ENCODE results near the gene SLC43A2.

SLC43A2 gene

GRCh38 chr17:1647802-1648171 lies 19.2 kb upstream of the SLC43A2 start:
- Mint-ChIP-seq H3K27me3 (no peaks in the 10 kb centered on the region), H3K4me1 (ENCODE audit: low read depth) (peaks cover 54% of the 10 kb centered on the region), H3K4me3 (no peak overlapping the region), H3K36me3 (ENCODE audit: low read depth) (peaks cover 29% of the 10 kb centered on the region), H3K27ac (no peak overlapping the region), H3K9me3 (no peaks in the 10 kb centered on the region)
- DNase-seq = no peak

- Mint-ChIP-seq H3K4me1 (ENCODE audit: low read depth) (peaks cover 47% of the 10 kb centered on the region), H3K9me3 (no peaks in the 10 kb centered on the region), H3K36me3 (ENCODE audit: low read depth) (peaks cover 14% of the 10 kb centered on the region), H3K27me3 (no peaks in the 10 kb centered on the region), H3K4me3 (no peak overlapping the region), H3K27ac (no peak overlapping the region)
- DNase-seq = no peak
These were observed 17.7 kb upstream of the SLC43A2 start for GRCh38 chr17:1646199-1646875.

DNA sequence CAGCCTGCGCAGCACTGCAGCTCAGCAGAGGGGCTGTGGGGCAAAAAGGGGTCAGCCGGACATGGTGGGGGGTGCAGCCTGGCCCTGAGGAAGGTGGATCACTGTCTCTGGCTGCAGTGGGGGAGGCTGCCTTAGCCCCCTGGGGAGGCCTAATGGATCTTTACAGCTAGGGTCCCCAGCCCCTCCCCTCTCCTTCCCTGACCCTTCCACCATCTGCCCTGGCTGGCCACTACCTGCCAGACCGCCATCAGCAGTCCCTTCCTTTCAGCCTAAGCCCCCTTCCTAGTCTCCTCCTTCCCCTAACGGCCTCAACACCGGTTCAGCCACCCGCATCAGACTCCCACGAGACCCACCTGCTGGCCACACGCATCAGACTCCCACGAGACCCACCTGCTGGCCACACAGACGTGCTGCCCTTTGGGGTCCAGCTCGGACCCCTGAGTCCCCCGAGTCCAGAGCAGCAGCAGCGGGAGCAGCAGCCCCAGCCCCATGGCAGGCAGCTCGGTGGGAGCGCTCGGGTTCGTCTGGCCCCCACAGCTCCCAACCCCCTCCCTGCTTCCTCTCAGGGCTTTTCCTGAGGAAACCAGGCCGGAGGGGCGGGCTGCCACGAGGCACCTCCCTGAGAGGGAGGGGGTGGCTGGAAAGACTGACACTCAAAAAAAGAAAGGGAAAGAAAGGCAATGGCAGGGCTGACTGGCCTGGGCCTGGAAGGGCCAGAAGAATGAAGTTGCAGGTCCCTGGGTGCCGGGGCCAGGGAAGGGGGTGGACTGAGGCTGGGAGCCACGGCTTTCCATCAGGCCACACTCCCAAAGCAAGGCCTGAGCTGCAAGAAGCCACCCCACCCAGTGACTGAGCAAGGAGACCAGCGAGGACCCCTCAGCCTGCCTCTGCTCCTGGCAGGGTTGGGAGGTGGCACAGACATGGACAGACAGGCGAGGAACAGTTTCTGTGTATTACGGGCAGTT lies 16.9 kb upstream of the SLC43A2 start, which contains the start of gene SCARF1:
Gene SCARF1 (minus strand): TSS at position 526 of the 965 bp plus-strand sequence. CDS start 35 bp downstream, at position 491.
- DNase-seq = no peak
- Mint-ChIP-seq H3K27me3 (no peaks in the 10 kb centered on the region), H3K4me1 (ENCODE audit: low read depth) (peaks cover 40% of the 10 kb centered on the region), H3K36me3 (ENCODE audit: low read depth) (peaks cover 6% of the 10 kb centered on the region), H3K4me3 (peak within 1 kb of the TSS; percentile 75), H3K27ac (peak within 1 kb of the TSS; percentile 92), H3K9me3 (no peaks in the 10 kb centered on the region)

- peaks cover 33% of the 10 kb centered on the region for H3K4me1 Mint-ChIP-seq (ENCODE audit: low read depth)
These were observed 16.0 kb upstream of the SLC43A2 start for GRCh38 chr17:1644493-1645206.

DNA sequence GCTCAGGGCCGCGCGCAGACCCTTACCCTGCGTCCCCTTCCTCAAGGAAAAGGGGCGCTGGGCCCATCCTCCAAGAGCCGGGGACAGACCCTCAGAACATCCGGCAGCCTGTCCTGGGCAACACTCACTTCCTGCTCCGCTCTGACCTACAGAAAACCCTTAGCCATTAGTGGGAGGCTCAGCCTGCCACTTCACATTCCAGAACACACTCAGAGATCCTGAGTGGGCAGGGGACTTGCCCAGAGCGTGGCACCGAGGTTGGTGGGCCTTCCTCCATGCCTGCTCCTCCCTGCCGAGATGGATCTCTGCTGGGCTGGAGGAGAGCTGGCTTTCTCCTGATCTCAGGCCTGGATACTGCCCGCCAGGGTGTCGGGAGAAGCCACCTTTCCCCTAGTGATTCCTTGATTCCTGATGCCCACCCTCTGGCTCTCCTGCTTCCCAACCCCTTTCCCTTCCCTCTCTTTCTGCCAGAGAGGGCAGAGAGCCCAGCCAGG lies 15.4 kb upstream of the SLC43A2 start:
- H3K27me3 Mint-ChIP-seq = no peaks in the 10 kb centered on the region
- H3K9me3 Mint-ChIP-seq = no peaks in the 10 kb centered on the region
- peak overlapping the region; percentile 75 for H3K4me3 Mint-ChIP-seq
- no peaks in the 10 kb centered on the region for H3K36me3 Mint-ChIP-seq (ENCODE audit: low read depth)
- no peak for DNase-seq
- peaks cover 33% of the 10 kb centered on the region for H3K4me1 Mint-ChIP-seq (ENCODE audit: low read depth)
- peak overlapping the region; percentile 92 for H3K27ac Mint-ChIP-seq

More at GRCh38 chr17:1644493-1645206, 16.0 kb upstream of the SLC43A2 start:
- H3K27me3 Mint-ChIP-seq = no peaks in the 10 kb centered on the region
- no peaks in the 10 kb centered on the region for H3K9me3 Mint-ChIP-seq
- H3K4me3 Mint-ChIP-seq = peak overlapping the region; percentile 75
- H3K36me3 Mint-ChIP-seq (ENCODE audit: low read depth) = no peaks in the 10 kb centered on the region
- peak overlapping the region; percentile 92 for H3K27ac Mint-ChIP-seq
- peak; percentile 52 for DNase-seq

DNA sequence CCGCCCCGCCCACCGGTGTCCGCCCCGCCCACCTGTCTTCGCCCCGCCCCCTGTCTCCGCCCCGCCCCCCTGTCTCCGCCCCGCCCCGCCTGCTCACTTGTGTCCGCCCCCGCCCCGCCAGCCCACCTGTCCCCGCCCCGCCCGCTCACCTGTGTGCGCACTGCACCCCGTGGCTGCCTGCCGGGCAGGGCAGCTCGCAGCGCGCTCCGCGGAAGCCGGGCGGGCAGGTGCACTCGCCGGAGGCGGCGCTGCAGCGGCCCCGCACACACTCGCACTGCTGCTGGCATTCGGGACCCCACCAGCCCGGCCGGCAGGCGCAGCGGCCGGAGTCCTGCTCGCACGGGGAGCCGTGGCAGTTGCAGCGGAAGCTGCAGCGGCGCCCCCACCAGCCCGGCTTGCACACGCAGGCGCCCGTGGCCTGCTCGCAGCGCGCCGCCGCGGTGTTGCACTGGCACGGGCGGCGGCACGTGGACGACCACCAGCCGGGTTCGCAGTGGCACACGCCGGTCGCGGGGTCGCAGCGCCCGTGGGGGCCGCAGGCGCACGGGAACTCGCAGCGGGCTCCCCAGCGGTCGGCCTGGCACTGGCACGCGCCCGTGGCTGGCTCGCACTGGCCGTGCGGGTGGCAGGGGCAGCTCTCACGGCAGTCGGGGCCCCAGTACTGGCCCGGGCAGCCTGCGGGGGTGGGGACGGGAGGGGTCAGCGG lies 14.8 kb upstream of the SLC43A2 start:
- Mint-ChIP-seq H3K4me1 (ENCODE audit: low read depth) (peaks cover 33% of the 10 kb centered on the region), H3K27ac (no peak overlapping the region), H3K9me3 (no peaks in the 10 kb centered on the region), H3K27me3 (no peaks in the 10 kb centered on the region), H3K4me3 (peak overlapping the region; percentile 75), H3K36me3 (ENCODE audit: low read depth) (no peaks in the 10 kb centered on the region)
- peak; percentile 71 for DNase-seq

DNA sequence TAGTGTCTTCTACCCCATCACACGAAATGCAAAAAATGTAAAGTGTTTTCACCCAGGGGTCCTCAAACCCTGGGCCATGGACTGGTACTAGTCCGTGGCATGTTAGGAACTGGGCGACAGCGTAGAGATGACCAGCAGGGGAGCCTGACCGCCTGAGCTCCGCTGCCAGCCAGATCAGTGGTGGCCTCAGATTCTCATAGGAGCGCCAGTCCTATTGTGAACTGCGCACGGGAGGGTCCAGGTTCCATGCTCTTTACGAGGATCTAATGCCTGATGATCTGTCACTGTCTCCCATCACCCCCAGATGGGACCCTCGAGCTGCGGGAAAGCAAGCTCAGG lies 12.4 kb upstream of the SLC43A2 start:
- no peaks in the 10 kb centered on the region for H3K36me3 Mint-ChIP-seq (ENCODE audit: low read depth)
- no peak for DNase-seq
- no peak overlapping the region for H3K27ac Mint-ChIP-seq
- peaks cover 22% of the 10 kb centered on the region for H3K4me1 Mint-ChIP-seq (ENCODE audit: low read depth)
- no peaks in the 10 kb centered on the region for H3K27me3 Mint-ChIP-seq
- H3K9me3 Mint-ChIP-seq = no peaks in the 10 kb centered on the region
- H3K4me3 Mint-ChIP-seq = no peak overlapping the region

DNA sequence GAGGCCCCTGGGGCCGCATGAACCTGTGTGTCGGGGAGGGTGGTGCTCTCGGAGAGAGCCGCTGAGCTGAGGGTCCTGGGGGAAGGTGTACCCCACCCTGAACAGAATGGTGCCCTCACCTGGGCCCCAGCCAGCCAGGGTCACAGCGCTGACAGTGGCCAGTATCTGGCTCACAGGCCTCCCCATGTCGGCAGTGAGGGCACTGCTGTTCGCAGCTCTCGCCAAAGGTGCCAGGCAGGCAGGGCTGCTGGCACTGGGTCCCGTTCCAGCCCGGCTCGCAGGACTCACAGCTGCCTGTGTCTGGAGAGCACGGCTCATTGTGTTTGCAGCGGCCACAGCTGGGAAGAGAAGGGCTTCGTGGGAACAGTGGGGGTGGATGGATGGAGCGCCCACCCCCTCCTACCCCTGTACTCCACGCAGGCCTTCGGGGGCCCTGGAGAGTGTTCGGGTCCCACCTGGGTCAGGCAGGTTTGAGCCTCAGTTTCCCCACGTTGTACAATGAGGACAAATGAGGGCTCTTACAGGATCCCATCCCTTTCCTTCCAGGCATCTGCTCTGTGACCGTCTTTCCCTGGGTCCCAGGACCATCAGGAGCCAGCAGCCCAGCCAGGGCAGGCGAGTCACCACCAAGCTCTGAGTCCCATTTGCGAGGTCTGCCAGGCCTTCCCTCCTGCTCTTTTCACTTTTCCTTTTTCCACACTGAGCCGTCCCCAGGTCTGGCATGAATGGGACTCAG lies 11.9 kb upstream of the SLC43A2 start:
- Mint-ChIP-seq H3K4me1 (ENCODE audit: low read depth) (peaks cover 17% of the 10 kb centered on the region), H3K9me3 (no peaks in the 10 kb centered on the region), H3K27me3 (no peaks in the 10 kb centered on the region), H3K4me3 (no peak overlapping the region), H3K36me3 (ENCODE audit: low read depth) (no peaks in the 10 kb centered on the region), H3K27ac (no peak overlapping the region)
- no peak for DNase-seq

DNA sequence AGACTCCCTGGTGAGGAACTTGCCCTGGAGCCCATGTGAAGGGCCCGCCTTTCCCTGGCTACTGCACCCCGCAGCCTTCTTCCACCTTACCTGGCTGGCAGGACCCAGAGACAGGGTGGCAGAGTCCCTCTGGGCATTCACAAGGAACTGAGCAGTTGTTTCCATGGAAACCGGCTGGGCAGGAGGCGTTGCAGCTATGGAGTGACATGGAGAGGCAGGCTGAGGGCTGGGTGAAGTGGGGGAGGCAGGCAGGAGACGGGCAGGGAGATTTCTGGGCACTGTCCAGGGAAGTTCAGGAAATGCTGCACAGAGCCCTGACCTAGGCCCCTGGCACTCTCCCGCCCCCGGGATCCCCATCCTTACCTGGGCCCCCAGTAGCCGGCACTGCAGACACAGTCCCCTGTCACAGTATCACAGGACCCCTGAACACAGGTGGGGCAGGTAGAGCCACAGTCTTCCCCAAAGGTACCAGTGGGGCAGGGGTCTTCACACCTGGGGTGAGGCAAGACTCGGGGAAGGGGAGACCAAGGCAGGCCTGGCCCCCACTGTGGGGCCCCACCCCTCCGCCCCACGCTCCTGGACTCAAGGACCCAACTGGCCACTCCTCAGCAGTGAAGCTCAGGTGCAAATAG lies 11.0 kb upstream of the SLC43A2 start:
- peaks cover 8% of the 10 kb centered on the region for H3K4me1 Mint-ChIP-seq (ENCODE audit: low read depth)
- H3K27ac Mint-ChIP-seq = no peak overlapping the region
- H3K4me3 Mint-ChIP-seq = no peak overlapping the region

DNA sequence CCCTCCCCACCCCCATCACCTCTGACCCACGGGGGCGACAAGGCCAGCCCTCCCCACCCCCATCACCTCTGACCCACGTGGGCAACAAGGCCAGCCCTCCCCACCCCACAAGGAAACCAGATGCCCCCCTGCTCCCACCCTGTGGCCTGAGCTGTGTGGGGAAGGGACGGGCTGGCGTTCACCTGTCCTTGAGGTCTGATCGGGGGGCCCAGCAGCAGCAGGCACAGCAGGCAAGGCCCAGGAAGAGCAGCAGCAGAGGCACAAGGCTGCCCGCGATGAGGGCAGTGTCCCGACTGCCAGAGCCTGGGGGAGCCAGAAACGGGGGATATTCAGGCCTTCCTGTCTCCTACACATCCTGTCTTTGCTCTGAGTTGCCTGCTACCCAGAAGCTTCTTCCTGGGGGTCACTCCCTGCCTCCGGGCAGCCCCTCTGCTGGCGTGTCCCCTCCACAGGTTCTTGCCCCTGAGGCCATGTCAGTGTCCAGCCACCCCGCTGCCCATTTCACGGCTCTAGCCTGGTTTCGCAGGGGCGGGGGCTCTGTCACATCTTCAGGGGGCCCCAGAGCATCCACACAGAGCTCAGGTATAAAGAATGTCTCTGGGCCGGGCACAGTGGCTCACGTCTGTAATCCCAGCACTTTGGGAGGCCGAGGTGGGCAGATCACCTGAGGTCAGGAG lies 10.1 kb upstream of the SLC43A2 start:
- H3K9me3 Mint-ChIP-seq = no peaks in the 10 kb centered on the region
- H3K27ac Mint-ChIP-seq = no peak overlapping the region
- H3K4me1 Mint-ChIP-seq (ENCODE audit: low read depth) = no peaks in the 10 kb centered on the region
- no peaks in the 10 kb centered on the region for H3K27me3 Mint-ChIP-seq
- no peak overlapping the region for H3K4me3 Mint-ChIP-seq
- no peaks in the 10 kb centered on the region for H3K36me3 Mint-ChIP-seq (ENCODE audit: low read depth)
- no peak for DNase-seq

More for the DNA sequence above, 11.0 kb upstream of the SLC43A2 start:
- no peaks in the 10 kb centered on the region for H3K9me3 Mint-ChIP-seq
- no peaks in the 10 kb centered on the region for H3K27me3 Mint-ChIP-seq
- DNase-seq = no peak
- no peaks in the 10 kb centered on the region for H3K36me3 Mint-ChIP-seq (ENCODE audit: low read depth)

- Mint-ChIP-seq H3K27ac (no peak overlapping the region), H3K27me3 (no peaks in the 10 kb centered on the region), H3K9me3 (no peaks in the 10 kb centered on the region), H3K4me1 (ENCODE audit: low read depth) (no peaks in the 10 kb centered on the region), H3K36me3 (ENCODE audit: low read depth) (no peaks in the 10 kb centered on the region), H3K4me3 (no peak overlapping the region)
- DNase-seq = no peak
These were observed 9.5 kb upstream of the SLC43A2 start for GRCh38 chr17:1638171-1638590.

- no peaks in the 10 kb centered on the region for H3K9me3 Mint-ChIP-seq
- H3K27me3 Mint-ChIP-seq = no peaks in the 10 kb centered on the region
- no peaks in the 10 kb centered on the region for H3K4me1 Mint-ChIP-seq (ENCODE audit: low read depth)
- H3K36me3 Mint-ChIP-seq (ENCODE audit: low read depth) = no peaks in the 10 kb centered on the region
- no peak overlapping the region for H3K27ac Mint-ChIP-seq
- DNase-seq = no peak
- H3K4me3 Mint-ChIP-seq = no peak overlapping the region
These were observed 8.2 kb upstream of the SLC43A2 start for GRCh38 chr17:1636732-1637285.
